Panc1 (cell line): ENCODE data around the gene MAP2K5. TPM values are rescaled to one million over a fixed set of nuclear protein-coding genes. Genes with fewer than 3 reads are reported as not detected.

Experiments used
- ATAC-seq: fragments of 200-7000 bp; cut with Tn5 transposase; 2 replicates; pipeline ENCODE4 v1.9.1; 2020; ENCODE audit warnings: mild to moderate bottlenecking, moderate library complexity
- BruUV-seq: library from RNA; stranded (reverse); fragments of 400-500 nt; replicated peaks from 2 replicates; lab custom pipeline; 2021; lab: Mats Ljungman, UMichigan
- CTCF ChIA-PET: fragments of 300-600 bp; sonication (Branson Sonifier 250); formaldehyde crosslinking; loops from one replicate; lab custom pipeline; 2022; ENCODE audit warnings: antibody characterized with exemption; lab: Charles Lee
- POLR2A ChIA-PET: fragments of 300-600 bp; sonication (Branson Sonifier 250); formaldehyde crosslinking; loops from one replicate; lab custom pipeline; 2022; ENCODE audit warnings: antibody characterized with exemption; lab: Charles Lee
- DNase-seq: peaks from one replicate; pipeline ENCODE4 v3.0.0-alpha.2; 2010; ENCODE audit warnings: low read depth, low spot score
- H3K27ac ChIP-seq: 2 replicates; pipeline ENCODE4 v1.5.1; 2011; ENCODE audit warnings: mild to moderate bottlenecking, low read length, inconsistent platforms
- H3K27me3 ChIP-seq: fragments of 200-500 bp; sonication (Bioruptor generic); 2 replicates; pipeline ENCODE4 v1.6.0; 2014; ENCODE audit warnings: low read length, inconsistent platforms; ENCODE audit not compliant: control insufficient read depth, insufficient read depth
- H3K36me3 ChIP-seq: fragments of 200-500 bp; sonication (Bioruptor generic); 2 replicates; pipeline ENCODE4 v1.5.1; 2014; ENCODE audit warnings: inconsistent platforms, mild to moderate bottlenecking, low read length, moderate library complexity; ENCODE audit not compliant: control insufficient read depth, insufficient read depth
- H3K4me1 ChIP-seq: 2 replicates; pipeline ENCODE4 v1.5.1; 2011; ENCODE audit warnings: inconsistent platforms, mild to moderate bottlenecking, low read length, moderate library complexity; ENCODE audit not compliant: control insufficient read depth, insufficient read depth
- H3K4me3 ChIP-seq, 2 experiments: 2 replicates each; pipeline ENCODE4 v1.5.1; 2011 to 2012; ENCODE audit warnings: low read depth in 2 of 2, low read length in 2 of 2, mild to moderate bottlenecking in 2 of 2, inconsistent platforms in 1 of 2, moderate library complexity in 1 of 2
- H3K9me3 ChIP-seq: fragments of 200-500 bp; sonication (Bioruptor generic); 2 replicates; pipeline ENCODE4 v1.5.1; 2014; ENCODE audit warnings: low read depth, mild to moderate bottlenecking, inconsistent platforms, low read length, moderate library complexity; ENCODE audit not compliant: control insufficient read depth, insufficient read depth
- POLR2AphosphoS5 ChIP-seq: IDR thresholded peaks from 2 replicates; pipeline ENCODE4 v1.6.1; 2012; ENCODE audit warnings: mild to moderate bottlenecking, low read depth, low read length, moderate library complexity
- SIN3A ChIP-seq: IDR thresholded peaks from 2 replicates; pipeline ENCODE4 v1.6.1; 2012; ENCODE audit warnings: low read depth, mild to moderate bottlenecking, low read length, moderate library complexity, borderline replicate concordance; ENCODE audit not compliant: insufficient read depth
- TCF7L2 ChIP-seq: IDR thresholded peaks from 2 replicates; pipeline ENCODE4 v1.6.1; 2011; ENCODE audit warnings: mild to moderate bottlenecking, low read depth, low read length, inconsistent platforms
- in situ Hi-C: cut with HindIII; loops from 2 replicates; pipeline ENCODE4 v1.10.0; 2016; ENCODE audit warnings: low sequenced_read_pairs, low pct_unique_long_range_greater_than_20kb
- intact Hi-C: fragments of 100-400 bp; cut with micrococcal nuclease; formaldehyde crosslinking; loops from one replicate; pipeline ENCODE4 v1.10.0; 2022; ENCODE audit not compliant: unreplicated experiment
- total RNA-seq: library from RNA; stranded (reverse); gene quantifications from one replicate; pipeline ENCODE4 v1.2.1, GENCODE V29; 2021; ENCODE audit not compliant: unreplicated experiment
- TF ChIP-seq, protein P1 (sequence below): fragments of 450-650 bp; IDR thresholded peaks from 2 replicates; pipeline ENCODE4 v1.5.1; 2017; ENCODE audit warnings: mild to moderate bottlenecking
- TF ChIP-seq, protein P2 (sequence below), 2 experiments: IDR thresholded peaks; 2 replicates each; pipeline ENCODE4 v1.6.1; 2011 to 2012; ENCODE audit warnings: low read depth in 2 of 2, control low read depth in 1 of 2, low read length in 1 of 2, mild to moderate bottlenecking in 1 of 2, moderate library complexity in 1 of 2; ENCODE audit not compliant: insufficient read depth in 1 of 2

The MAP2K5 gene
- total RNA-seq, 1 experiment from 2014 or later: 18.3 TPM

- in situ Hi-C loops (no loop called here), intact Hi-C loops (loop anchor here (2.0 to 10.0 kb wide), 4 partner anchors 313 to 591 kb away; partner anchors contain the start of gene C15orf61)
- H3K36me3 ChIP-seq: no peaks in the 10 kb centered on the region
- no peaks in the 10 kb centered on the region for H3K27me3 ChIP-seq
- ChIA-PET POLR2A (no interaction called here), CTCF (interaction anchor here (0.5 to 0.6 kb wide), 3 partner anchors 205 to 348 kb away, joined by 3 read pairs; no protein-coding TSS in a partner anchor)
- DNase-seq: no peak
- no peak for ATAC-seq
- no TSS peak for BruUV-seq
- H3K4me1 ChIP-seq: peaks cover 33% of the 10 kb centered on the region
- H3K9me3 ChIP-seq: no peaks in the 10 kb centered on the region
- peak overlapping the region; percentile 37 to 53; a peak in 2 of 4 replicates for H3K4me3 ChIP-seq
- TF ChIP-seq, protein P1, sequence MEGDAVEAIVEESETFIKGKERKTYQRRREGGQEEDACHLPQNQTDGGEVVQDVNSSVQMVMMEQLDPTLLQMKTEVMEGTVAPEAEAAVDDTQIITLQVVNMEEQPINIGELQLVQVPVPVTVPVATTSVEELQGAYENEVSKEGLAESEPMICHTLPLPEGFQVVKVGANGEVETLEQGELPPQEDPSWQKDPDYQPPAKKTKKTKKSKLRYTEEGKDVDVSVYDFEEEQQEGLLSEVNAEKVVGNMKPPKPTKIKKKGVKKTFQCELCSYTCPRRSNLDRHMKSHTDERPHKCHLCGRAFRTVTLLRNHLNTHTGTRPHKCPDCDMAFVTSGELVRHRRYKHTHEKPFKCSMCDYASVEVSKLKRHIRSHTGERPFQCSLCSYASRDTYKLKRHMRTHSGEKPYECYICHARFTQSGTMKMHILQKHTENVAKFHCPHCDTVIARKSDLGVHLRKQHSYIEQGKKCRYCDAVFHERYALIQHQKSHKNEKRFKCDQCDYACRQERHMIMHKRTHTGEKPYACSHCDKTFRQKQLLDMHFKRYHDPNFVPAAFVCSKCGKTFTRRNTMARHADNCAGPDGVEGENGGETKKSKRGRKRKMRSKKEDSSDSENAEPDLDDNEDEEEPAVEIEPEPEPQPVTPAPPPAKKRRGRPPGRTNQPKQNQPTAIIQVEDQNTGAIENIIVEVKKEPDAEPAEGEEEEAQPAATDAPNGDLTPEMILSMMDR: no peak
- TF ChIP-seq POLR2AphosphoS5 (no peak), TCF7L2 (no peak), SIN3A (no peak)
- TF ChIP-seq, protein P2, sequence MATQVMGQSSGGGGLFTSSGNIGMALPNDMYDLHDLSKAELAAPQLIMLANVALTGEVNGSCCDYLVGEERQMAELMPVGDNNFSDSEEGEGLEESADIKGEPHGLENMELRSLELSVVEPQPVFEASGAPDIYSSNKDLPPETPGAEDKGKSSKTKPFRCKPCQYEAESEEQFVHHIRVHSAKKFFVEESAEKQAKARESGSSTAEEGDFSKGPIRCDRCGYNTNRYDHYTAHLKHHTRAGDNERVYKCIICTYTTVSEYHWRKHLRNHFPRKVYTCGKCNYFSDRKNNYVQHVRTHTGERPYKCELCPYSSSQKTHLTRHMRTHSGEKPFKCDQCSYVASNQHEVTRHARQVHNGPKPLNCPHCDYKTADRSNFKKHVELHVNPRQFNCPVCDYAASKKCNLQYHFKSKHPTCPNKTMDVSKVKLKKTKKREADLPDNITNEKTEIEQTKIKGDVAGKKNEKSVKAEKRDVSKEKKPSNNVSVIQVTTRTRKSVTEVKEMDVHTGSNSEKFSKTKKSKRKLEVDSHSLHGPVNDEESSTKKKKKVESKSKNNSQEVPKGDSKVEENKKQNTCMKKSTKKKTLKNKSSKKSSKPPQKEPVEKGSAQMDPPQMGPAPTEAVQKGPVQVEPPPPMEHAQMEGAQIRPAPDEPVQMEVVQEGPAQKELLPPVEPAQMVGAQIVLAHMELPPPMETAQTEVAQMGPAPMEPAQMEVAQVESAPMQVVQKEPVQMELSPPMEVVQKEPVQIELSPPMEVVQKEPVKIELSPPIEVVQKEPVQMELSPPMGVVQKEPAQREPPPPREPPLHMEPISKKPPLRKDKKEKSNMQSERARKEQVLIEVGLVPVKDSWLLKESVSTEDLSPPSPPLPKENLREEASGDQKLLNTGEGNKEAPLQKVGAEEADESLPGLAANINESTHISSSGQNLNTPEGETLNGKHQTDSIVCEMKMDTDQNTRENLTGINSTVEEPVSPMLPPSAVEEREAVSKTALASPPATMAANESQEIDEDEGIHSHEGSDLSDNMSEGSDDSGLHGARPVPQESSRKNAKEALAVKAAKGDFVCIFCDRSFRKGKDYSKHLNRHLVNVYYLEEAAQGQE (IDR thresholded peaks at IDR 0.05; ENCODE audit: insufficient read depth in 1 of 2, low read depth in 2 of 2, low read length in 1 of 2): no peak
- no peak overlapping the region for H3K27ac ChIP-seq
Measured at GRCh38 chr15:67835297-67836133, 293.0 kb downstream of the MAP2K5 start.

DNA sequence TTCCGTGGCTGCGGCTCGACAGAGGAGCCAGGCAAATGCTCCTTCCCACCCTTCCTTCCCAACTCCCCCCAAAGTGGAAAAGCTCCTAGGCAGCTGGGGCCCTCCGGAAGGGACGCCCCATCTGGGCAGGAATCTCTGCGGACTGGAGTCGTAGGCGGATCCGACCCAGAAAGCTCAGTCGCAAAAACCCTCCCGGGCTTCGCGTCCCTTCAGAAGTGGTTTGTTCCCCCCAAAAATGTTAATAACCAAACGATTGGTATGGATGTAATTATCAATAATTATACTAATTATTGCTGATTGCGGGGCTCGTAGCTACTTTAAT is 293.6 kb downstream of the MAP2K5 start:
- ChIA-PET CTCF (interaction anchor here (0.6 kb wide), 2 partner anchors 308 to 348 kb away, joined by 3 read pairs; no protein-coding TSS in a partner anchor), POLR2A (no interaction called here)
- no peaks in the 10 kb centered on the region for H3K9me3 ChIP-seq
- no peaks in the 10 kb centered on the region for H3K27me3 ChIP-seq
- no peaks in the 10 kb centered on the region for H3K36me3 ChIP-seq
- peaks cover 38% of the 10 kb centered on the region for H3K4me1 ChIP-seq
- ATAC-seq: no peak
- BruUV-seq: no TSS peak
- in situ Hi-C loops (no loop called here), intact Hi-C loops (loop anchor here (2.0 to 10.0 kb wide), 4 partner anchors 314 to 591 kb away; partner anchors contain the start of gene C15orf61)
- no peak for TF ChIP-seq TCF7L2
- TF ChIP-seq, protein P2 (IDR thresholded peaks at IDR 0.05; ENCODE audit: insufficient read depth in 1 of 2, low read depth in 2 of 2, low read length in 1 of 2): no peak
- TF ChIP-seq POLR2AphosphoS5: no peak
- TF ChIP-seq SIN3A: no peak
- TF ChIP-seq, protein P1: no peak
- no peak overlapping the region for H3K4me3 ChIP-seq
- no peak overlapping the region for H3K27ac ChIP-seq
- no peak for DNase-seq
